ACC112 (cell line): ENCODE measurements around the gene EZH1.
A peak's percentile ranks its signal among the peaks of the same experiment; 100 is the strongest.

Experiments
- H2AFZ ChIP-seq: fragments of 200-600 bp; sonication (generic); one replicate; pipeline ENCODE4 v1.6.0; 2017; ENCODE audit warnings: antibody characterized with exemption, low read length; ENCODE audit not compliant: unreplicated experiment
- H3K27ac ChIP-seq: fragments of 200-600 bp; sonication (generic); 2 replicates; pipeline ENCODE4 v1.5.1; 2014; ENCODE audit warnings: low read depth, mild to moderate bottlenecking, antibody characterized with exemption, low read length, moderate library complexity
- H3K27me3 ChIP-seq: fragments of 200-600 bp; sonication (generic); 2 replicates; pipeline ENCODE4 v1.6.1; 2014; ENCODE audit warnings: mild to moderate bottlenecking, antibody characterized with exemption, low read length, moderate library complexity, mixed read lengths; ENCODE audit not compliant: insufficient read depth
- H3K36me3 ChIP-seq: fragments of 200-600 bp; sonication (generic); 2 replicates; pipeline ENCODE4 v1.6.1; 2016; ENCODE audit warnings: mild to moderate bottlenecking, antibody characterized with exemption, low read length, moderate library complexity, mixed read lengths; ENCODE audit not compliant: insufficient read depth
- H3K4me1 ChIP-seq: fragments of 200-600 bp; sonication (generic); one replicate; pipeline ENCODE4 v1.6.1; 2016; ENCODE audit warnings: low read length, mixed read lengths; ENCODE audit not compliant: insufficient read depth, unreplicated experiment, control insufficient read depth
- H3K4me3 ChIP-seq: fragments of 200-600 bp; sonication (generic); 2 replicates; pipeline ENCODE4 v1.5.1; 2014; ENCODE audit warnings: mild to moderate bottlenecking, low read depth, low read length
- H3K79me2 ChIP-seq: fragments of 200-600 bp; sonication (generic); one replicate; pipeline ENCODE4 v1.6.0; 2016; ENCODE audit warnings: low read length; ENCODE audit not compliant: control insufficient read depth, unreplicated experiment, insufficient read depth

The EZH1 gene

DNA sequence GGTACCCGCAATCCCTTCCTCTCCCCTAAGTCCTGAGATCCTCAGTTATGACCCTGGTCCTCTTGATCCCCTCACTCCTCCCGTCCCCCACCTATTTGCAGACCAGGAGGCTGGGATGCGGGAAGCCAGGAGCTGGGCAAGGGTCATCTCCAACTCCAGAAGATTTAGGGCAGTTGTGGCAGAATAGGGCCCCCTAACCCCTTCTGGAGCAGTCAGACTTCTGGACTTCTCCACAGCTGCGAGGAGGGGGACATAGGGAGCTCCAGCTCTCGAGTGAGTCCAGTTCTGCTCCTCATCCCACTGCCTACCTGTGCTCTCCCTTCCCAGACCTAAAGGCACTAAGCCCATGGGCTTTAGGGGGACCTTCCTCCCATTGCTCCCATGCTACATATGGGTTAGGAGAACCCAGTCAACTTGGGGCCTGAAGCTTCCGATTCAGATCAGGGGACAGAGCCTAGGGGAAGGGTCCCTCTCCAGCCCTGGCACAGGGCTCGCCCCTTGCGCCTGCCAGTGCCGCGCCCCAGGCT is 36.9 kb upstream of the EZH1 start:
- Histone ChIP-seq H3K27me3 (no peaks in the 10 kb centered on the region), H3K27ac (no peak overlapping the region), H3K79me2 (peaks cover 18% of the 10 kb centered on the region), H3K36me3 (peaks cover 5% of the 10 kb centered on the region; the same call in 1 of the 2 replicates), H3K4me3 (peak overlapping the region; percentile 81), H3K4me1 (peaks cover 28% of the 10 kb centered on the region), H2AFZ (no peak overlapping the region)

DNA sequence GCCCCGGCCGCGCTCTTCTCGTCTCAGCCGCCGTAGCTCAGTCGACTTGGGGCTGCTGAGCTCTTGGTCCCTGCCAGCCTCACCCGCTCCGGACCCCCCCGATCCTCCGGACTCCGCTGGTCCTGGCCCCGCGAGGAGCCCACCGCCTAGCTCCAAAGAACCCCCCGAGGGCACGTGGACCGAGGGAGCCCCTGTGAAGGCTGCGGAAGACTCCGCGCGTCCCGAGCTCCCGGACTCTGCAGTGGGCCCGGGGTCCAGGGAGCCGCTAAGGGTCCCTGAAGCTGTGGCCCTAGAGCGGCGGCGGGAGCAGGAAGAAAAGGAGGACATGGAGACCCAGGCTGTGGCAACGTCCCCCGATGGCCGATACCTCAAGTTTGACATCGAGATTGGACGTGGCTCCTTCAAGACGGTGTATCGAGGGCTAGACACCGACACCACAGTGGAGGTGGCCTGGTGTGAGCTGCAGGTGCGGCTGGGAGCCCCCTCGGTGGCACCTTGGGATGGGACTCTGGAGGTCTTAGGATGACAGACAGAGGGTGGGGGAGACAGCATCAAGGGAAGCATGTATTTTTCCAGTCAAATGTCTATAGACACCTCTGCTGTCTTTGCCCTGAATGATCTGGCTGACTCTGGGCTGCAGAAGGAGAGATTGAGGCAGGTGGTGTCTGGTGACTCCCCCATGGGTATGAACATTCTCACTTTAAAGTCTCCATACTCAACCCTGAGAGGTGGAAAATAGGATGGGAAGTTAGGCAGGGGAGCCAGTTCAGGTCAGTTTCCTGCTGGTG is 36.2 kb upstream of the EZH1 start:
- no peak overlapping the region for H3K27ac ChIP-seq

DNA sequence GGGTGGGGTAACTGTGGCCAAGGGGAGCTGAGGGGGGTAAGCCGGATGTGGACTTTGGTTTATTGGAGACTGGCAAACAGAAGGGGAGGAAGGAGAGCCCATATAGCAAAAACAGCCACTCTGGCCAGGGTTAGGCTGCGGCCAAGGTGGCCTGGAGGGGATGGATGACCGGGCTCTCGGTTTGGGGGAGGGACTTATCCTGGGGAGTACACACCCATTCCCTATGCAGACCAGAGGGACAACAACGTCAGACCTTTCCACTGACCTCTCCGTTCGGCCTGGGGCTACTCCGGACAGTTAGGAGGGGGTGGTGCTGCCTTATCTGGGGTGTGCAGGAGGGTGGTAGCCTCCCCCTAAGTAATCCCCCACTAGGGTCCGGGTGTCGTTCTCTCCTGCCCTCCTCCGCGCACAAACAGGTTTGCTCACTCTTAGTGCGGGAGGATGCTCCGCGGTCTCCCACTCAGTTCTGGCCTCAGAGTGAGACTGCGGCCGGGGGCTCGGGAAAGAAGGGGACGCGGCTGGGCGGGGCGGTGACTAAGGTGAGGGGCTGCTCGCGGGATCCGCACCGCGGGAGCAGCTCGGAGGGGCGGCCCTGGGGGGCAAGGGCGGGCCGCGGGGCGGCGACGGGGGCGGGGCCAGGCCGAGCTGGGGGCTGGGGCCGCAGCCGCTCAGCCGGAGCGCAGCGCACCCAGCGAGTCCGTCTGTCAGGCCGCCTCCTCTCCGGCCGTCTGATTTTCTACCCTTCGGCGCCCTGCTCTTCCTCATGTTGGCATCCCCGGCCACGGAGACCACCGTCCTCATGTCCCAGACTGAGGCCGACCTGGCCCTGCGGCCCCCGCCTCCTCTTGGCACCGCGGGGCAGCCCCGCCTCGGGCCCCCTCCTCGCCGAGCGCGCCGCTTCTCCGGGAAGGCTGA is 35.4 kb upstream of the EZH1 start, which contains the start of gene WNK4:
Gene WNK4 (plus strand): TSS at position 675 of the 915 bp plus-strand sequence. CDS start 89 bp downstream, at position 764.
- Histone ChIP-seq H3K4me1 (peaks cover 36% of the 10 kb centered on the region), H3K27me3 (no peaks in the 10 kb centered on the region), H3K36me3 (peaks cover 3% of the 10 kb centered on the region; the same call in 1 of the 2 replicates), H3K4me3 (peak within 1 kb of the TSS; percentile 81), H3K27ac (no peak within 1 kb of the TSS), H3K79me2 (peaks cover 20% of the 10 kb centered on the region), H2AFZ (no peak within 1 kb of the TSS)

More for the DNA sequence above, 36.2 kb upstream of the EZH1 start:
- Histone ChIP-seq H3K4me1 (peaks cover 28% of the 10 kb centered on the region), H3K36me3 (peaks cover 5% of the 10 kb centered on the region; the same call in 1 of the 2 replicates), H3K79me2 (peaks cover 18% of the 10 kb centered on the region), H3K4me3 (peak overlapping the region; percentile 81), H2AFZ (no peak overlapping the region), H3K27me3 (no peaks in the 10 kb centered on the region)

DNA sequence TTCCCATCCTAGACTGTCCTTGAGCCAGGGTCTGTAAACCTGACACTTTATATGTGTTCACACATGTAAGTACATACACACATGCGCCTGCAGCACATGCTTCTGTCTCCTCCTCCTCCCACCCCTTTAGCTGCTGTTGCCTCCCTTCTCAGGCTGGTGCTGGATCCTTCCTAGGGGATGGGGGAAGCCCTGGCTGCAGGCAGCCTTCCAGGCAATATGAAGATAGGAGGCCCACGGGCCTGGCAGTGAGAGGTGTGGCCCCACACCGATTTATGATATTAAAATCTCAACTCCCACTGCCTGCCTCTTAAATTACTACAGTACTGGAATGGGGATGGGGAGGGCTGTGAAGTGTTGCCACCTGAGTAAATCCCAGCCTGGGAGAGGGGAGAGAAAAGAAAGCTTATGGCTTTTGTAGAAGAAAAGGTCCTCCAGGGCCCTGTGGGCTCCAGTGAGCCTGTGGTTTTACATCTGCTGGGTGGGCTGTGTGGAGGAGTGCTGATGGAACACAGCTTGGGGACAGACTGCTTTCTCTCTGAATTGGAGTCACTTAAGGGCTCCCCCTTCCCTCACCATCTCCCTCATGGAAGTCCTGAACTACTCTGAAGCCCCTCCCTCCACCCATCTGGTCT is 34.6 kb upstream of the EZH1 start:
- no peaks in the 10 kb centered on the region for H3K36me3 ChIP-seq
- H3K4me1 ChIP-seq, result peaks cover 43% of the 10 kb centered on the region
- no peaks in the 10 kb centered on the region for H3K27me3 ChIP-seq
- peaks cover 26% of the 10 kb centered on the region for H3K79me2 ChIP-seq
- no peak overlapping the region for H3K4me3 ChIP-seq
- H3K27ac ChIP-seq, result no peak overlapping the region
- H2AFZ ChIP-seq, result no peak overlapping the region

DNA sequence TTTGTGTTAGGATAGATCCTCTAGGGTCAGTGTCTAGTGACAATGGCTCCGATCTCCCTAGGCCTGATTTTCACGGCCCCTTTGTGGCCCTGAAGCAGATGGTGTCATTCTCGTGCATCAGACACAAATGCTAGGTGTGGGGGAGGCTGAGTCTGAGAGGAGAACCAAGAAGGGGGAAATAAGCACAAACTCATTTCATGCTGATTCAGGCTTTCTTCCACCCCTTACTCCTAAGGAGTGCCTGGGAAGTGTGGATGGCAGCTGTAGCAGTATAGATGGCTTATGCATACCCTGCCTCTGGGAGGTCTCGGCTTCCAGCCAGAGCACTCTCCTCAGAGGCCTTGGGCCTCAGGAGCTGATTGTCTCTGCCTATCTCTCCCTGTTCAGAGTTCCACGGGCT is 33.7 kb upstream of the EZH1 start:
- H3K79me2 ChIP-seq, result peaks cover 25% of the 10 kb centered on the region

DNA sequence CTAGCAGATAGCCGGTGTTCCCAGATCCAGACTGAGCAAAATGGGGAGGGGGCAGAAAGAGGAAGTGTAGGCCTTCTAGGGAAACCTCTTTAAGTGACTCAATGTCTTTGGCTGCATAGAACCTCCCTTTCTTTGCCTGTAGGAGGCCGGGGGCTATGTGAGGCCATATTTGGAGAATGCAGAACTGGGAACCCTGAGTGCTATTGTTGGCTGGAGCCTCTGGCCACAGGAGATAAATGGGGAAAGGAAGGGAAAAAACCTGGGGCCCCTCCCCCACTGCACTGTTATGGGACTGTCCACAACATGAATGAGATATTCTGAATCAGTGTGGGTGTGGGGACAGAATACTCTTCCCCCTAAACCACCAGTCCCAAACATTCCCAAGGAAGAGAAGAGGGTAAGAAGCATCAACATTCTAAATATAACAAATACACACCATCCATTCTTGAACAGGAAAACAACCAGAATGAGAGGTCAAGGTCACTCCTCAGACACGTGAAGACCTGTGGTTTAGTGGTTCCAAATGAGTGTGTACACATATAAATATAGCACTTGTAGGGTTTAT is 30.8 kb upstream of the EZH1 start:
- Histone ChIP-seq H3K27me3 (no peaks in the 10 kb centered on the region), H3K36me3 (no peaks in the 10 kb centered on the region), H3K79me2 (peaks cover 12% of the 10 kb centered on the region), H3K27ac (peak overlapping the region; percentile 81), H3K4me3 (no peak overlapping the region), H2AFZ (no peak overlapping the region), H3K4me1 (peaks cover 21% of the 10 kb centered on the region)

More for the DNA sequence above, 33.7 kb upstream of the EZH1 start:
- Histone ChIP-seq H3K36me3 (no peaks in the 10 kb centered on the region), H3K4me3 (no peak overlapping the region), H2AFZ (no peak overlapping the region), H3K27ac (no peak overlapping the region), H3K4me1 (peaks cover 39% of the 10 kb centered on the region), H3K27me3 (no peaks in the 10 kb centered on the region)

DNA sequence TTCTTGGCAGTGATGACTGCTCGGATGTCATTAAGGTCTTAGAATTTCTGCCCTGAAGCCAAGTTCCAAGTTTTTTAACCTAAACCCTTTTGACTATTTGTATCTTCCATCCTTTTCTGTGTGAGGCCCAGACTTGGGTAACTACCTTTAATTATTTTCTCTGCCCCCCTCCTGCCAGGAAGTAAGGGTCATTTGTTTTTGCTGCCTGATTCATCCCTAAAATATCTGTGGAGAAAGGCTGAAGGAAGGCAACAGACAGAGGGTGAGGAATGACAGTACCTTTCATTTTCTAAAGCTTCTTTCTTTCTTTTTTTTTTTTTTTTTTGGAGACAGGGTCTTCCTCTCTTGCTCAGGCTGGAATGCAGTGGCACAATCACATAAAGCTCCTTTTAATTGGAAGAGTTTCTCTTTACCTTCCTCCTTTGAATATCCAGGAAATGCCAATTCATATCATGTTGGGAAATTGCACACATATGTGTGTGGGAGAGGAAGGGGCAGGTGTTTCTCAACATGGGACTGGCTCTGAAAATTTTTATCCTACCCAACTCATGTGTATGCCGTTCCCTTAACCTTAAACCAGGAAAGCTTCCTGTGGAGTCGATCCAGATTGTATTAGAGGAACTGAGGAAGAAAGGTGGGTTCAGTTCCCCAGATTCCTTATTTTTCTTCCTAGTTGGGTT is 29.4 kb upstream of the EZH1 start:
- peaks cover 12% of the 10 kb centered on the region for H3K79me2 ChIP-seq
- H3K27ac ChIP-seq, result peak overlapping the region; percentile 81
- no peak overlapping the region for H2AFZ ChIP-seq
- H3K4me3 ChIP-seq, result peak overlapping the region; percentile 92
- peaks cover 17% of the 10 kb centered on the region for H3K4me1 ChIP-seq
- H3K27me3 ChIP-seq, result no peaks in the 10 kb centered on the region
- H3K36me3 ChIP-seq, result no peaks in the 10 kb centered on the region

DNA sequence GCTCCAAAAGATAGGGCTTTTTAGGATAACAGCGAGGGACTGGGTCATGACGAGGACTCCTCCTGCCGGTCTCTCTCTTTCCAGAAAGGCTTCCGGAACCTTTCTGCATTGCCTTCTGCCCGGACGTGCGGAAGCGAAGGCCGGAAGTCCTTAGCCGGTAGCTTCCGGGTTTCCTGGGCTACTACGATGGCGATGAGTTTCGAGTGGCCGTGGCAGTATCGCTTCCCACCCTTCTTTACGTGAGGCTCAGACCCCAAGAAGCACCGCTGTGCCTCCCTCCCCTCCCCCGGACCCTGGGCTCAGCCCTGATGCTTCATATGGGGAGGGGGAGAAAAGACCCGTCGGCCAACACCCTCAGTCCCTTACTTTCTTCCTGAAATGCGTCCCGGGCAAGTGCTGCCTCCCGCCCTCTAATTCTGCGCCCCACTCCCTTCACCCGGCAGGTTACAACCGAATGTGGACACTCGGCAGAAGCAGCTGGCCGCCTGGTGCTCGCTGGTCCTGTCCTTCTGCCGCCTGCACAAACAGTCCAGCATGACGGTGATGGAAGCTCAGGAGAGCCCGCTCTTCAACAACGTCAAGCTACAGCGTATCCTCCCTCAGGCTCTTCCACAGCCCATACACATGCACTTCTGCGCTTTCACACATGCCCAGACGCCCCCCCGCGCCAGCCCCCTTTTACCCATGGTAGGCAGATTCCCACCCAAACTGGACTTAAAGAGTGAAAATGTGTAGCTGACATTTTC is 28.6 kb upstream of the EZH1 start, which contains the start of gene VPS25:
Gene VPS25 (plus strand): TSS at position 160 of the 746 bp plus-strand sequence. CDS start 27 bp downstream, at position 187.
- peak within 1 kb of the TSS; percentile 96 for H2AFZ ChIP-seq
- peaks cover 12% of the 10 kb centered on the region for H3K79me2 ChIP-seq
- H3K27ac ChIP-seq, result peak within 1 kb of the TSS; percentile 81
- H3K36me3 ChIP-seq, result no peaks in the 10 kb centered on the region
- peaks cover 17% of the 10 kb centered on the region for H3K4me1 ChIP-seq
- peak within 1 kb of the TSS; percentile 92 for H3K4me3 ChIP-seq
- no peaks in the 10 kb centered on the region for H3K27me3 ChIP-seq

DNA sequence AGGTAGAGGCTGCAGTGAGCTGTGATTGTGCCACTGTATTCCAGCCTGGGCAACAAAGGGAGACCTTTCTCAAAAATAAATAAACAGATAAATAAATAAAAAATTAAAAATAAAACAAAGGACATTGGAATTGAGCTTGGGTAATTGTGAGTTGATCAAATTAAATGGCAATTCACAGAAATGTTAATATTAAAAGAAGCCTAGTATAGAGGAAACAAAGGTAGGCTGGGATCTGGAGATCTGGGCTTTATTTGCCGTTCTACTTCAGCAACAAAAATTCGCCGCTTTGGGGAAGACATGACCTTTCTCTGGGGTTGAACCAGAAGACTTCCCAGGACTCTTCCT is 28.1 kb upstream of the EZH1 start:
- Histone ChIP-seq H3K36me3 (no peaks in the 10 kb centered on the region), H3K27me3 (no peaks in the 10 kb centered on the region), H2AFZ (peak overlapping the region; percentile 62), H3K4me3 (peak overlapping the region; percentile 92), H3K79me2 (peaks cover 12% of the 10 kb centered on the region), H3K27ac (peak overlapping the region; percentile 81), H3K4me1 (peaks cover 17% of the 10 kb centered on the region)
